SK-N-SH (cell line): ENCODE results near the gene AP5M1. TPM values are rescaled to one million over a fixed set of nuclear protein-coding genes. Genes with fewer than 3 reads are reported as not detected.
"Not testable (repeated sequence)": the region's sequence is repeated elsewhere in the genome, so short reads cannot be mapped to it uniquely, and the experiment has no call there.

Experiments
- CTCF ChIA-PET: fragments of 300-600, 350-600 bp; formaldehyde crosslinking; extraction: SDS; loops from one replicate; lab custom pipeline; 2021; lab: Yijun Ruan, JAX
- POLR2A ChIA-PET: fragments of 350-600 bp; sonication (Branson Sonifier 250); formaldehyde crosslinking; extraction: SDS; loops from one replicate; lab custom pipeline; 2020; ENCODE audit warnings: antibody characterized with exemption, inconsistent platforms; lab: Yijun Ruan, JAX
- DNase-seq: peaks from one replicate; pipeline ENCODE4 v3.0.0; 2012
- H2AFZ ChIP-seq: fragments of 200-600 bp; sonication (generic); 2 replicates; pipeline ENCODE4 v1.8.1; 2016; ENCODE audit warnings: antibody characterized with exemption, mild to moderate bottlenecking, low read depth
- H3F3A ChIP-seq: fragments of 200-600 bp; sonication (generic); replicated peaks from 2 replicates; pipeline ENCODE3; 2016; ENCODE audit warnings: antibody characterized with exemption, mild to moderate bottlenecking; ENCODE audit not compliant: insufficient read depth
- H3K27ac ChIP-seq, 2 experiments: fragments of 200-500 bp in 1 of 2; fragments of 200-600 bp in 1 of 2; sonication (Bioruptor generic) in 1 of 2; sonication (generic), shearing (Covaris generic) in 1 of 2; 2 replicates each; pipeline versions ENCODE4 v1.5.1 to v1.6.1; 2014 to 2016; ENCODE audit warnings: low read depth in 2 of 2, inconsistent platforms in 1 of 2, low read length in 1 of 2, mild to moderate bottlenecking in 1 of 2, mixed read lengths in 1 of 2
- H3K27me3 ChIP-seq: fragments of 200-600 bp; sonication (generic), shearing (Covaris generic); 2 replicates; pipeline ENCODE4 v1.6.1; 2016; ENCODE audit warnings: mixed run types; ENCODE audit not compliant: insufficient read depth
- H3K36me3 ChIP-seq, 2 experiments: fragments of 200-500 bp in 1 of 2; fragments of 200-600 bp in 1 of 2; sonication (Bioruptor generic) in 1 of 2; sonication (generic) in 1 of 2; replicated peaks in 1 of 2; 2 replicates each; pipeline versions ENCODE3 to v1.5.1; 2014 to 2016; ENCODE audit warnings: low read length in 1 of 2, mild to moderate bottlenecking in 1 of 2; ENCODE audit not compliant: insufficient read depth in 2 of 2, control insufficient read depth in 1 of 2
- H3K4me1 ChIP-seq, 2 experiments: fragments of 200-500 bp in 1 of 2; fragments of 200-600 bp in 1 of 2; sonication (Bioruptor generic) in 1 of 2; sonication (generic), shearing (Covaris generic) in 1 of 2; 2 replicates each; pipeline versions ENCODE4 v1.5.1 to v1.6.1; 2014 to 2016; ENCODE audit warnings: low read depth in 1 of 2, low read length in 1 of 2, mixed run types in 1 of 2; ENCODE audit not compliant: insufficient read depth in 2 of 2, control insufficient read depth in 1 of 2
- H3K4me2 ChIP-seq: fragments of 200-600 bp; sonication (generic), shearing (Covaris generic); 2 replicates; pipeline ENCODE4 v1.6.1; 2017; ENCODE audit warnings: mixed run types
- H3K4me3 ChIP-seq, 2 experiments: fragments of 200-500 bp in 1 of 2; fragments of 200-600 bp in 1 of 2; sonication (Bioruptor generic) in 1 of 2; sonication (generic), shearing (Covaris generic) in 1 of 2; 2 replicates each; pipeline versions ENCODE4 v1.5.1 to v1.8.1; 2014 to 2016; ENCODE audit warnings: low read depth in 2 of 2, inconsistent platforms in 1 of 2, low read length in 1 of 2, mild to moderate bottlenecking in 1 of 2, mixed read lengths in 1 of 2, moderate library complexity in 1 of 2
- H3K79me2 ChIP-seq: fragments of 200-600 bp; sonication (generic); 2 replicates; pipeline ENCODE4 v1.8.1; 2017; ENCODE audit warnings: mild to moderate bottlenecking; ENCODE audit not compliant: insufficient read depth
- H3K9ac ChIP-seq: fragments of 200-600 bp; sonication (generic); 2 replicates; pipeline ENCODE4 v1.6.1; 2017; ENCODE audit warnings: mixed run types
- H3K9me2 ChIP-seq: fragments of 200-600 bp; sonication (generic); 2 replicates; pipeline ENCODE4 v1.6.1; 2017; ENCODE audit warnings: mixed run types
- H3K9me3 ChIP-seq: fragments of 200-600 bp; sonication (generic); 2 replicates; pipeline ENCODE4 v1.6.1; 2017; ENCODE audit warnings: mixed run types, mild to moderate bottlenecking, moderate library complexity
- H4K20me1 ChIP-seq: fragments of 200-600 bp; sonication (generic); 2 replicates; pipeline ENCODE4 v1.6.1; 2017; ENCODE audit warnings: mild to moderate bottlenecking, mixed run types; ENCODE audit not compliant: insufficient read depth
- MXI1 ChIP-seq: IDR thresholded peaks from 2 replicates; pipeline ENCODE4 v1.6.1; 2012; ENCODE audit warnings: mild to moderate bottlenecking, low read depth, low read length, improper control_type of control experiment
- NFIC ChIP-seq: IDR thresholded peaks from 2 replicates; pipeline ENCODE4 v1.4.0; 2012; ENCODE audit warnings: borderline replicate concordance
- SMC3 ChIP-seq: IDR thresholded peaks from 2 replicates; pipeline ENCODE4 v1.6.1; 2012; ENCODE audit warnings: low read depth, low read length, improper control_type of control experiment
- TCF12 ChIP-seq: IDR thresholded peaks from 2 replicates; pipeline ENCODE4 v1.4.0; 2012
- WGBS: methylation state at CpG from one replicate; pipeline ENCODE4 v1.1.6; 2017; ENCODE audit warnings: low lambda C conversion rate; 5-methylcytosine and 5-hydroxymethylcytosine counted together
- polyA plus RNA-seq, 3 experiments: library from polyadenylated mRNA; depleted of rRNA; stranded (reverse); fragments of >200 nt; gene quantifications; 2 replicates each; pipeline ENCODE4 v1.2.3, GENCODE V29; 2012
- TF ChIP-seq, protein P1 (sequence below): fragments of 150-350 bp; IDR thresholded peaks from 2 replicates; pipeline ENCODE4 v1.6.1; 2017; ENCODE audit warnings: antibody characterized with exemption, low read length, low read depth, borderline replicate concordance
- TF ChIP-seq, protein P2 (sequence below): fragments of 200-600 bp; sonication (generic); IDR thresholded peaks from 2 replicates; pipeline ENCODE4 v1.6.1; 2017; ENCODE audit warnings: antibody characterized with exemption, mild to moderate bottlenecking, moderate library complexity
- TF ChIP-seq, protein P3 (sequence below): IDR thresholded peaks from 2 replicates; pipeline ENCODE4 v1.6.1; 2012; ENCODE audit warnings: mild to moderate bottlenecking, low read depth, low read length, moderate library complexity
- TF ChIP-seq, protein P4 (sequence below): IDR thresholded peaks from 2 replicates; pipeline ENCODE4 v1.4.0; 2012; ENCODE audit warnings: low read depth, borderline replicate concordance

Gene AP5M1
- polyA plus RNA-seq, 1 of the 3 experiments (the other 2 are of a cell fraction), result 13.1 TPM

DNA sequence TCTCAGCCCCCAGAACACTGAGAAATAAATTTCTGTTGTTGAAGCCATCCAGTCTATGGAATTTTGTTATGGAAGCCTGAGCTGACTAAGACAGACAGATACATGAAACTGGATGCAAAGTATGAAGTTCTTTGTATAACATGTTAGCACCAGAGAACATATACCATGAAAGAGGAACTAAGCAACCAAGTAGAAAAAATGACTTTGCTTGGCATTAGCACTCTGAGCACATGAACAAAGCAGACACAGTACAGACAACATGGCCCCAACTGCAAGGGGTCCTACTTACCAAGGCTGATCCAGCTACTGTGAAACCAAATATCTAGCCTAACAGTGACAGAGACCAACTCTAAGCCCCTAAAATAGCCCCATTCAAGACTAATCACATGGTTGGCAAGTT is 13.9 kb upstream of the AP5M1 start:
- Histone ChIP-seq H3K9me2 (no peaks in the 10 kb centered on the region), H3K79me2 (peaks cover 100% of the 10 kb centered on the region), H3K27me3 (no peaks in the 10 kb centered on the region), H3K4me2 (no peak overlapping the region), H3K27ac (no peak overlapping the region), H3K36me3 (peaks cover 0 to 4% of the 10 kb centered on the region in 2 experiments), H3K9ac (no peak overlapping the region), H3K4me3 (no peak overlapping the region), H3K4me1 (no peaks in the 10 kb centered on the region; a peak in 1 of 4 replicates), H3F3A (no peaks in the 10 kb centered on the region), H2AFZ (no peak overlapping the region), H4K20me1 (peaks cover 51% of the 10 kb centered on the region), H3K9me3 (no peaks in the 10 kb centered on the region)
- TF ChIP-seq MXI1, result no peak
- no peak for TF ChIP-seq TCF12
- TF ChIP-seq, protein P1, sequence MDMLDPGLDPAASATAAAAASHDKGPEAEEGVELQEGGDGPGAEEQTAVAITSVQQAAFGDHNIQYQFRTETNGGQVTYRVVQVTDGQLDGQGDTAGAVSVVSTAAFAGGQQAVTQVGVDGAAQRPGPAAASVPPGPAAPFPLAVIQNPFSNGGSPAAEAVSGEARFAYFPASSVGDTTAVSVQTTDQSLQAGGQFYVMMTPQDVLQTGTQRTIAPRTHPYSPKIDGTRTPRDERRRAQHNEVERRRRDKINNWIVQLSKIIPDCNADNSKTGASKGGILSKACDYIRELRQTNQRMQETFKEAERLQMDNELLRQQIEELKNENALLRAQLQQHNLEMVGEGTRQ, result no peak
- TF ChIP-seq, protein P2, sequence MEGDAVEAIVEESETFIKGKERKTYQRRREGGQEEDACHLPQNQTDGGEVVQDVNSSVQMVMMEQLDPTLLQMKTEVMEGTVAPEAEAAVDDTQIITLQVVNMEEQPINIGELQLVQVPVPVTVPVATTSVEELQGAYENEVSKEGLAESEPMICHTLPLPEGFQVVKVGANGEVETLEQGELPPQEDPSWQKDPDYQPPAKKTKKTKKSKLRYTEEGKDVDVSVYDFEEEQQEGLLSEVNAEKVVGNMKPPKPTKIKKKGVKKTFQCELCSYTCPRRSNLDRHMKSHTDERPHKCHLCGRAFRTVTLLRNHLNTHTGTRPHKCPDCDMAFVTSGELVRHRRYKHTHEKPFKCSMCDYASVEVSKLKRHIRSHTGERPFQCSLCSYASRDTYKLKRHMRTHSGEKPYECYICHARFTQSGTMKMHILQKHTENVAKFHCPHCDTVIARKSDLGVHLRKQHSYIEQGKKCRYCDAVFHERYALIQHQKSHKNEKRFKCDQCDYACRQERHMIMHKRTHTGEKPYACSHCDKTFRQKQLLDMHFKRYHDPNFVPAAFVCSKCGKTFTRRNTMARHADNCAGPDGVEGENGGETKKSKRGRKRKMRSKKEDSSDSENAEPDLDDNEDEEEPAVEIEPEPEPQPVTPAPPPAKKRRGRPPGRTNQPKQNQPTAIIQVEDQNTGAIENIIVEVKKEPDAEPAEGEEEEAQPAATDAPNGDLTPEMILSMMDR, result no peak
- no peak for TF ChIP-seq NFIC
- TF ChIP-seq, protein P3, sequence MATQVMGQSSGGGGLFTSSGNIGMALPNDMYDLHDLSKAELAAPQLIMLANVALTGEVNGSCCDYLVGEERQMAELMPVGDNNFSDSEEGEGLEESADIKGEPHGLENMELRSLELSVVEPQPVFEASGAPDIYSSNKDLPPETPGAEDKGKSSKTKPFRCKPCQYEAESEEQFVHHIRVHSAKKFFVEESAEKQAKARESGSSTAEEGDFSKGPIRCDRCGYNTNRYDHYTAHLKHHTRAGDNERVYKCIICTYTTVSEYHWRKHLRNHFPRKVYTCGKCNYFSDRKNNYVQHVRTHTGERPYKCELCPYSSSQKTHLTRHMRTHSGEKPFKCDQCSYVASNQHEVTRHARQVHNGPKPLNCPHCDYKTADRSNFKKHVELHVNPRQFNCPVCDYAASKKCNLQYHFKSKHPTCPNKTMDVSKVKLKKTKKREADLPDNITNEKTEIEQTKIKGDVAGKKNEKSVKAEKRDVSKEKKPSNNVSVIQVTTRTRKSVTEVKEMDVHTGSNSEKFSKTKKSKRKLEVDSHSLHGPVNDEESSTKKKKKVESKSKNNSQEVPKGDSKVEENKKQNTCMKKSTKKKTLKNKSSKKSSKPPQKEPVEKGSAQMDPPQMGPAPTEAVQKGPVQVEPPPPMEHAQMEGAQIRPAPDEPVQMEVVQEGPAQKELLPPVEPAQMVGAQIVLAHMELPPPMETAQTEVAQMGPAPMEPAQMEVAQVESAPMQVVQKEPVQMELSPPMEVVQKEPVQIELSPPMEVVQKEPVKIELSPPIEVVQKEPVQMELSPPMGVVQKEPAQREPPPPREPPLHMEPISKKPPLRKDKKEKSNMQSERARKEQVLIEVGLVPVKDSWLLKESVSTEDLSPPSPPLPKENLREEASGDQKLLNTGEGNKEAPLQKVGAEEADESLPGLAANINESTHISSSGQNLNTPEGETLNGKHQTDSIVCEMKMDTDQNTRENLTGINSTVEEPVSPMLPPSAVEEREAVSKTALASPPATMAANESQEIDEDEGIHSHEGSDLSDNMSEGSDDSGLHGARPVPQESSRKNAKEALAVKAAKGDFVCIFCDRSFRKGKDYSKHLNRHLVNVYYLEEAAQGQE, result no peak
- TF ChIP-seq SMC3, result no peak
- TF ChIP-seq, protein P4, sequence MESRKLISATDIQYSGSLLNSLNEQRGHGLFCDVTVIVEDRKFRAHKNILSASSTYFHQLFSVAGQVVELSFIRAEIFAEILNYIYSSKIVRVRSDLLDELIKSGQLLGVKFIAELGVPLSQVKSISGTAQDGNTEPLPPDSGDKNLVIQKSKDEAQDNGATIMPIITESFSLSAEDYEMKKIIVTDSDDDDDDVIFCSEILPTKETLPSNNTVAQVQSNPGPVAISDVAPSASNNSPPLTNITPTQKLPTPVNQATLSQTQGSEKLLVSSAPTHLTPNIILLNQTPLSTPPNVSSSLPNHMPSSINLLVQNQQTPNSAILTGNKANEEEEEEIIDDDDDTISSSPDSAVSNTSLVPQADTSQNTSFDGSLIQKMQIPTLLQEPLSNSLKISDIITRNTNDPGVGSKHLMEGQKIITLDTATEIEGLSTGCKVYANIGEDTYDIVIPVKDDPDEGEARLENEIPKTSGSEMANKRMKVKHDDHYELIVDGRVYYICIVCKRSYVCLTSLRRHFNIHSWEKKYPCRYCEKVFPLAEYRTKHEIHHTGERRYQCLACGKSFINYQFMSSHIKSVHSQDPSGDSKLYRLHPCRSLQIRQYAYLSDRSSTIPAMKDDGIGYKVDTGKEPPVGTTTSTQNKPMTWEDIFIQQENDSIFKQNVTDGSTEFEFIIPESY, result no peak
- POLR2A ChIA-PET, result no interaction called here
- CTCF ChIA-PET, result interaction anchor here (0.7 kb wide), 1 partner anchor 1516 kb away, joined by 3 read pairs; no protein-coding TSS in a partner anchor
- no peak for DNase-seq

DNA sequence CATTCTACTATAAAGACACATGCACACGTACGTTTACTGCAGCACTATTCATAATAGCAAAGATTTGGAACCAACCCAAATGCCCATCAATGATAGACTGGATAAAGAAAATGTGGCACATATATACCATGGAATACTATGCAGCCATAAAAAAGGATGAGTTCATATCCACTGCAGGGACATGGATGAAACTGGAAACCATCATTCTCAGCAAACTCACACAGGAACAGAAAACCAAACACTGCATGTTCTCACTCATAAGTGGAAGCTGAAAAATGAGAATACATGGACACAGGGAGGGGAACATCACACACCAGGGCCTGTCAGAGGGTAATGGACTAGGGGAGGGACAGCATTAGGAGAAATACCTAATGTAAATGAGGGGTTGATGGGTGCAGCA is 10.6 kb upstream of the AP5M1 start:
- Histone ChIP-seq H3K79me2 (peaks cover 97% of the 10 kb centered on the region), H4K20me1 (peaks cover 43% of the 10 kb centered on the region)
- H2AFZ ChIP-seq, H3K4me1 ChIP-seq, H3F3A ChIP-seq, H3K36me3 ChIP-seq, H3K27ac ChIP-seq, H3K4me3 ChIP-seq, DNase-seq, POLR2A ChIA-PET, H3K9ac ChIP-seq, H3K9me2 ChIP-seq, H3K27me3 ChIP-seq, H3K9me3 ChIP-seq, H3K4me2 ChIP-seq: not testable (repeated sequence)
- CTCF ChIA-PET, result interaction anchor here (0.6 kb wide), 1 partner anchor 138 kb away, joined by 3 read pairs; no protein-coding TSS in a partner anchor
- WGBS, result 83% methylated on average over 2 of the region's 2 CpGs
